Inflammatory macrophage treated with lipopolysaccharide for 1 hour (primary cell): ENCODE results near the gene TMEM127.
"Not testable (repeated sequence)": the region's sequence is repeated elsewhere in the genome, so short reads cannot be mapped to it uniquely, and the experiment has no call there.

Experiments used
- DNase-seq, 2 donors: peaks; one replicate each; pipeline ENCODE4 v3.0.0-alpha.2; 2020 to 2022

TMEM127 gene

DNA sequence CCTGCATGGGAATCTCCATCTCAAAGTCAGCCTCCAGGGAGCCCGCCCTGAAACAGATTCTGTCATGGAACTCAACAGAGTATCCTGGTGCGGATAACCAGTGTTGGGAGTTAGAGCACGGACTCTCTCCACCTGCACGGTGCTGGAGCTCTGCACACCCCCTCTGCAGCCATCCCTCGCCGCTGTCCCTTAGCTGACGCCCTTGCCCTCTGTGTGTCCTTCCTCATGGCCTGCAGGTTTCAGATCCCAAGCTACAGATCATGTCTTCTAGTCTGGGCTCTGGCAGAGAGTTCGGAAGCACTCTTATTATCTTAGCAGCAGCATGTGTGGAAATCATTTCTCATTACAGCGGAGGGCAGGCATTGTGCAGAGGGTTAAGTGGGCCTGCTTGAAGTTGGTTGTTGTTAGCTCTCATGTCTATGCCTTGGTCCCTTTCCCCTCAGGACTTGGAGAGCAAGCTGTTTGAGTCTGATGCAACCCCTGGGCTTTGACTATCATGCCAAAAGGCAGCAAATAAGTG is 26.0 kb downstream of the TMEM127 start:
- DNase-seq: no peak

DNA sequence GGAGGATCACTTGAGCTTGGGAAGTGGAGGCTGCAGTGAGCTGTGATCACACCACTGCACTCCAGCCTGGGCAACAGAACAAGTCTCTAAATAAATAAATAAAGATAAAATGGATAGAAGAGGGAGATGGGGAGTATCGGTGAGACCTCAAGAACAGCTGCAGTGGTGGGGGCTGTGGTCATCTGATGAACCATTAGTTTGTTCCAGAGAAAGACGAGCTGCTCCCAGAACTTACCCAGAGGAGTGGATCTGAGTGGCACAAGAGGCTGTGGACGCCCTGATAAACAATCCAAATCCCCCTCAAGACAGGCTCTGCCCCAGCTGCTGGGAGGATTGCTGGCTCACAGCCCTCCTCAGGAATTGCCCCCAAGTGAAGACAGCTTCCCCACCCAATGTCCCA is 26.7 kb downstream of the TMEM127 start:
- no peak for DNase-seq

DNA sequence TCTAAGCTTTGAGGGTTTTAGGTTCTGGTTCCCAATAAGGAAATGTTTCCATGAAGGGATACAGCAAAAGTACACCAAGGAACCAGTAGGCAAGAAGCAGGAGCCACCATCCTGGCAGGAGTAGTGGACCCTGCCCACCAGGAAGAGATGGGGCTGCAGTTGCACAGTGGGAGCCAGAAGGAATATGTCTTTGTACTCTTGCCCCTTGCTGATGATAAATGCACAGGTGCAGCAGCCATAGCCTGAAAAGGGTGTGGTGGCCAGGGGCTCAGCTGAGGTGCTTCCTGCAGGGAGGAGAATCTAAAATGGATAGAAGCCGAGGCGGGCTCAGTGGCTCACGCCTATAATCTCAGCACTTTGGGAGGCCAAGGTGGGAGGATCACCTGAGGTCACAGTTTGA is 27.5 kb downstream of the TMEM127 start:
- DNase-seq: no peak

DNA sequence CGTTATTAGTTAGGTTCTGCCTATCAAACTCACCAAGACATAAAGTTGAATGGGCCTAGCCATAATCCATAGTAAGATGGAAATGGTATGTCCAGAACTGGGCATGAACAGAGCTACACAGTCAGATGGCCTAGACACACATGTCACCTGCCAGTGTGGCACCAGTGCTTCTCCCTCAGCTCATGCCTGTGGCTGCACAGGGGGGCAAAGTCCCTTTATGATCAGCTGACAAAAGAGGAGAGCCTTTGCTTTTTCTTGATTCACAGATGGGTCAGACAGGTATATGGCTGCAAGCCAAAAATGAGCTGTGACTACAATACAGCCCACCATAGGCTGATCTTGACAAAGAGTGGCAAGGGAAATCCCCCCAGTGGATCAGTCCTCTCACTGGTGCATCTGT is 28.9 kb downstream of the TMEM127 start:
- DNase-seq: no peak

DNA sequence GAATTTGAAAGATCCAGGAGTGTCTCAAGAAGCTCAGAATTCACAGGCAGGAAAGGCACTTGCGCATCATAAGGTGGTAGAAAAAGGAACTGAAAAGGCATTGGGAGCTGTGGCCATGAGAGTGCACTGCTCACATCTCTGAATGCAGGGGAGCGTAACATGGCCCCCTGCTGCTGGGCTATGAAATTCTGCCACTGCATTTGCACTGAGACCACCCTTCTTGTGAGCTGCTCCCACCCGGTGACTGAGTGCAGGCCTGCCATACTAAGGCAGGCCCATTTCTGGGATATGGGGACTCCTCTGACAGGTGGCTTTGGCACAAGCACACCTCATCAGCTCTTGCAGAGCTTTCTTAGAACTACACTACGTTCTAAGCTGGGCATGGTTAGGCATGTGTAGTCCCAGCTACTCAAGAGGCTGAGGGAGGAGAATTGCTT is 31.9 kb downstream of the TMEM127 start:
- no peak for DNase-seq

DNA sequence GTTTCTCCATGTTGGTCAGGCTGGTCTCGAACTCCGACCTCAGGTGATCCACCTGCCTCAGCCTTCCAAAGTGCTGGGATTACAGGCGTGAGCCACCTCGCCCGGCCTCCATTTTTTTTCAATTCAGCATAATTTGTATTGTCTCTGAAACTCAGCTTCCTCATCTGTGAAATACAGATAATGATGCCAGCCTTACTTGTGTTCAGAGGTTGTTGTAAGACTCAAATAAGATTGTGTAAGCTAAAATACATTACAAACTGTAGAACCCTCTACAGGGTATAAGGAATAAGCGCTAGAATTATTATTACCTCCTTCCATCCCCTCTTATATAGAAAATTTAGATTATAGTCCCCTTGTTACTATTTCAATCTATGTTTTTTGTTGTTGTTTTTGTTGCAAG is 32.4 kb downstream of the TMEM127 start:
- DNase-seq: peak; percentile 41

DNA sequence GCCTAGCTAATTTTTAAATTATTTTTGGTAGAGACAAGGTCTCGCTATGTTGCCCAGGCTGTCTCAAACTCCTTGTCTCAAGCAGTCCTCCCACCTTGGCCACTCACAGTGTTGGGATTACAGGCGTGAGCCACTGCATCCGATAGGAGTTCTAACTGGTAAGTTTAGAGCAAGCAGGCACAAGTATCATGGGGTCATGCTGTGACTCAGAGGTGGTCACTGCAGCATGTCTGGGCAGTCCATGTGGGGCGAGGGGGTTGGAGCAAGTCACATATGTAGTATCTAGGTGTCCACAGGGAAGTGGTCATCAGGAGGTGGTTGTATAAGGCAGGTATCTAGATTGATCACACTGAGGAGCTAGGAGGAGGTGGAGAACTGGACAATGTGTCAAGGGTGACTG is 34.5 kb downstream of the TMEM127 start:
- no peak for DNase-seq

DNA sequence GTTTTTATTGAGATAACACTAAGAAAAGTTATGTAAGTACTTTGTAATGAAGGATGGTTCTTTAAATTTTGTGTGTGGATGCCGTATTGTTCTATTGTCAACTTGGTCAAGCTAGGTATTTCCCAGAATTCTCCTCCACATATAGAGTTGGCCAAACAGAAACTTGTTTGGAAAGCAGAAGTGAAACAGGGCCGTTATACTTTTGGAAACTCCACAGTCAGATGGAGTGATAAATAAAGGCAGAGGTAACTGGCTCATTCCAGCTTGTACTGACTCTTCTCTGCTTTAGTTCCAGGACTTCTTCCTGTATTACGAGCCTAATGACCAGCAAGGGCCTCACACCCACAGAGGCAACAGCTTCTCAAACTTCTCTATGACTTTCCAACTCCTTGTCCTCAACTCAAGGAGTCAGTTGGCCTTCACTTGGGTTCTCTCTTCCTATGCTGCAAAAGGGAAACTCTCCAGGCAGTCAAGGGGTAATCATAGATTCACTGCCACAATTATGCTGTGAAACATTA is 40.7 kb downstream of the TMEM127 start:
- peak; percentile 89 to 94 for DNase-seq

DNA sequence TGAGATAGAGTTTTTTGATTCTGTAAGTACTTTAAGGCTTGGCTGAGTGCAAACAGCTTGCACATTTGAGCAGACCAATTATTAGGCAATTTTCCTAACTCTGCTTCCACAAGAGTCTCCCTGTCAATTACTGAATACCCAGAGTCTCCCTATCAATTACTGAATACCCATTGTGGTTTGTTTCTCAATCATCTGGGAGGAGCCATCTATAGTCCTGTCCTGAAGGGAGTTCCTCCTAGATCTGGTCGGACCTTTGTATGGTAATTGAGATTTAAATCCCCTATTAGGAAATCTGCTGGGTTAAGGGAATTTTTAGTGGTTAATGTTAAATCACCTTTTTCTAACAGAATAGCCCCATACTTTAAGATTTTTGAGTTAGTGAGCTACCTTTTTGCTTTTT is 44.7 kb downstream of the TMEM127 start:
- peak; percentile 71 to 75 for DNase-seq

DNA sequence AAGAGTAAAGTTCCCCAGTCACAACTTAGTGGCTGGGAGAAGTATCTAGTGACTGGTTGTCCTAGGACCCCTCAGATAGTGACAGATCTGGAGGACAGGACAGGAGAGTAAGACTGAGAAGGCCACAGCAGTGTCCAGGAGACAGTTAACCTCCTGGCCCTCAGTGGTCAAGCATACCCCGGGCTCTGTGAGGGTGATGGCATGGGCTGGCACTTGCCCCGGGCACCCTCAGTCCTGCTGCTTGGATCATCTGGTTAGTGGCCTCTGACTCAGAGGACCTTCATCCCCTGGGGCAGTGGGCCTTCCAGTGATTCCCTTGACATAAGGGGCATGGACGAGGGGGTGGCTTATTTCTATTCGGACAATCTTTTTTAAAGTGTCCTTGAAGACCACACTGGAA is 45.8 kb downstream of the TMEM127 start:
- DNase-seq: not testable (repeated sequence)

DNA sequence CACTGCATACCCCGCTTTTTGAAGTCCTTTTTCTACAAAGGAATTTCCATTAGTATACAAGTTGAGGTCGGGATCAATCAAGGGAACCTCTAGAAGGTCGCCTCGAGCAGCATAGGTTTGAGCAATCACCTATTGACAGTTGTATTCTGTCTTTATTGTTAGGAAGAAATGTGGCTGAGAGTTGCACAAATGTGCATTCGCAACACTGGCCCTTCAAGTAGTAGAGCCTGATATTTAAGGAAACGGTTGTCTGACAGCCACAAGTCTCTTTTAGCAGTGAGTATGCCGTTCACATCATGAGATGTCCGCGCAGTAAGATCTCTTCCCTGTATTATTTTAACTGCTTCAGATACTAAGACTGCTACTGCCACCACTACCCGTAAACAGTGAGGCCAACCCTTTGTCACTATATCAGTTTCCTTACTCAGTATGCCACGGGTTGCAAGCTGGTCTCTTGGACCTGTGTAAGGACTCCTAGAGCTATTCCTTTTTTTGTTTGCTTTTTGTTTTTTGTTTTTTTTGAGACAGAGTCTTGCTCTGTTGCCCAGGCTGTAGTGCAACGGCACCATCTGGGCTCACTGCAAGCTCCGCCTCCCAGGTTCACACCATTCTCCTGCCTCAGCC is 47.2 kb downstream of the TMEM127 start:
- peak in 1 of 2 donors; percentile 25 for DNase-seq

DNA sequence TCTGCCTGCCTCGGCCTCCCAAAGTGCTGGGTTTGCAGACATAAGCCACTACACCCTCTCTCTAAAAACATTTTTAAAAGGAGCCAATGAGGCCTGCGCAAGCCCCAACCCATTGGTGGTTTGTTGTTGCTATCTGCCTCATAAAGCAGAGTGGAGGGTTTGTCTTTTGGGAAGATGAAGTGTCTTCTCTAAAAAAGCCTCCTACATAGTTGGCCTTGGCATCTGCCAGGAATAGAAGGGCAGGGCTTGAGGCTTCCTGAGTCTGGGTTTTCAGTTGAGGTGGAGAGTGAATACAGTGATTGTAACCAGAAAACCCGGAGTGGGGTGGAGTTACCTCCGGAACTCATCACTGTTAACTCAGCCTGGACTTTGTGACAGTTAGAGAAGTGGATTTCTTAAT is 51.2 kb downstream of the TMEM127 start:
- DNase-seq: no peak

DNA sequence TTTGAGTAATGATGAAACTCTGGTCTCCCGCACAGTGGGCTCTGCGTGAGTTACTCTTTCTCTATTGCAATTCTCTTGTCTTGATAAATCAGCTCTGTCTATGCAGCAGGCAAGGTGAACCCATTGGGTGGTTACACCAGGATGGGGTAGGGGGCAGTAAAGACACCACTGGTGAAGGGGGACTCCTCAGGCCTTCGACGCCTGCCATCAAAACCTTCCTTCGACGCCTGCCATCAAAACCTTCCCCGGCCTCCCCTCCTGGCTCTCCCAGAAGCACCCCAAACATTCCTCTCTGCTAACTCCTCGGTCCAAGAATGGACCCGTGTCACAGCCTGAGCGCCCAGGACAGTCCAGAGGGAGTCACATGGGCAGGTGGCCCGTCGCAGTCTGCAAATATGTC is 52.4 kb downstream of the TMEM127 start:
- no peak for DNase-seq

DNA sequence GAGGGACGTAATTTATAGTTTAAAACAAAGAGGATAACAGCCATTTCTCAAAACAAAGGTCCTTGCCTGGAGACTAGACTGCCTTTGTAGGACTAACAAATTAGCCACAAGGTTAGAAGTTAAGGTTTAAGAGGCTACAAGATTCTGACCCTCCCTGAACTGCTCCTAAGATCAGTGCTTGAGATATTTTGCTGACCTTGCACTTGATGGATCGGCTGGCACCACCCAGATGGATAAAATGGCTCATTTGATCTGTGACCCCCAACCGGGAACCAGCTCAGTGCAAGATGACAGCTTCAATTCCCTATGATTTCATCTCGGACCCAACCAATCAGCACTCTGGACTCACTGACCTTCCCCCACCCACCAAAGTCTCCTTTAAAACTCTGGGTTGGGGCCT is 53.5 kb downstream of the TMEM127 start:
- no peak for DNase-seq

DNA sequence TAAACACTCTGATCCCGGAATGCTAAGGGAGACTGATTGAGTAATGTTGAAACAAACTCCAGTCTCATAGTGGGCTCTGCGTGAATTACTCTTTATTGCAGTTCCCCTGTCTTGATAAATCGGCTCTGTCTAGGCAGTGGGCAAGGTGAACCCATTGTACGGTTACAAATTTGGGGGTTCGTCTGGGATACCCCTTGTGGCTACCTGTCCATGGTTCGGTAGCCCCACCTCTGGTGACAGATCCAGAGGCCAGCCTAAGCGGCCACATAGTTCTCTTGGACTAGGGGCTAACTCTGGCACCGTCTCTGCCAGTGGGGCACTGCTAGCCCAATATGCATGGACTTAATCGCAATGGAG is 56.1 kb downstream of the TMEM127 start:
- no peak for DNase-seq

DNA sequence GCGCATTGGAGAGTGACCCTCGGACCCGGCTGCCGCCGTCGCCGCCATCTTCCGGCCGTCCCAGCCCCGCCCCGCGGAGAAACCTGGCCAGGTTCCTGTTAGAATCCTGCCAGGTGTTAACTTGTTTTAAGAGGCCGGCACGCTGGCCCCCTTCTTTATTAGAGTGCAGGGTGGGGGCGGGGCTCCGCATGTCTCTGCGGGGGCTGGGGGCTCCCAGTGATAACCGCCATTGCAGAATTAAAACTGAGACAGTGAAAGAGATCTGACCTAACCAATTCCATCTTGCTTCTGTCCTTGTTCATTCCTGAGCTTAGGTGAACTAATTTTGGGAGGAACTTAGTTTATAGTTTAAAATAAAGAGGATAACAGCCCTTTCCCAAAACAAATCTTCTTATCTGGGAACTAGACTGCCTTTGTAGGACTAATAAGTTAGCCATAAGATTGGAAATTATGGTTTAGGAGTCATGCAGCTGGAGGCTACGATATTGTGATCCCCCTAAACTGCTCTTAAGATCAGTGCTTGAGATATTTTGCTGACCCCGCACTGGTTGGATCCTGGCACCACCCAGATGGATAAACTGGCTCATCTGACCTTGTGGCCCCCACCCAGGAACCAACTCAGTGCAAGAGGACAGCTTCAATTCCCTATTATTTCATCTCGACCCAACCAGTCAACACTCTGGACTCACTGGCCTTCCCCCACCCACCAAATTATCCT is 56.6 kb downstream of the TMEM127 start:
- DNase-seq: no peak

DNA sequence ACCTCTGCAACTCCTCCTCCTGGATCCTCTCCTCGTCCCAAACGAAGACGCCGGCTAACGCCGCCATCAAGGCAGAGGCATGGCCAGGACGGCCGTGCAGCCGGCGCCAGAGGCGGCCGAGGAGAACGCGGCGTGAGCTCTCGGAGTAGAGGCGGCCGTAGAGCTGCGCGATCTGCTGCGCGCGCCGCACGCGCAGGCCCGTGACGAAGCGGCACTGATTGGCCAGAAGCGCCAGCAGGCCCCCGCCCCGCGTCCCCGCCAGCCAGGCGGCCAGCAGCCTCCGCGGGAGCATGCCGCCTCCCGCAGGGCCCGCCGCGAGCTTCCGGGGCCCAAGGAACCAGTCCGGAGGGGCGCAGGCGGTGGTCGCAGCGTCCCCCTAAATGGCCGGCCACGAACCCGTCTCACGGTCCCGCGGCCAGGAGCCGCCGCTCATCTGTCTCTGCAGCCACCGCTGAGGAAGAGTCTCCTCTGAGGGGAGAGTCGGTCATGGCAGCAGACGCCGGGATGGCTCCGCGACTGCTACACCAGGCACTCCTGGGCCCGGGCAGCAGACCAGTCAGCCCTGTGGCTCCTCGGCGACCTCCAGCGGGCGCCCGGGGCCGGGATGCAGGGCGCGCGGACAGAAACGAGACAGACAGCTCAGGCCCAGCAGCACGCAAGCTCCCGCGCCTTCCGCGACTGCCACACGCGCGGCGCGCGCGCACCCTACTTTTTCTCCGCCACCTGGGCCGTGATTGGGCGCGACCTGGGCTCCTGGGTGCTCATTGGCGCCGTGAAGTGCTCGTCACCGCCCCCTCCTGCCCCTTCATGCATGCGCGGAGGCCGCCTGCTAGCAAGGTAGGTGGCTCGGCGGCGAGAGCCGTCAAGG is 57.4 kb downstream of the TMEM127 start, which contains the start of gene STARD7:
Gene STARD7, minus strand, starts transcription at position 685 of the 868 bp plus-strand sequence. Its CDS starts 393 bp downstream, at position 292.
- DNase-seq: peak; percentile 94 to 97

DNA sequence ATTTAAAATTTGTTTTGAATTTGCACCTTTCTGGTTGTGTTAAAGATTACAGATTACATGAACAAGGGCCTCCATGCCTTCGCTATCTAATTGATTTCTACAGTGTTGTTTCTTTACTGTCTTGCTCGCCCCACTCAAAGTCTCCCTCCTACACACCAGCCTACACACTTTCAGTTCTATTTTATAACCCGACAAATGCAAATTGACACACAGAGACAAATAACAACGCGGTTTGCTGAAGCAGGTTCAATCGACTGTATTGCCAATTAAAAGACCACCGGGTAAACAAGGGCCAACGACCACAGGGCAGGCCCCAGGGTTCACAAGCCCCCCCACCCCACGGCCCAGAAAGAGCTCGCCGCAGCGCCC is 58.0 kb downstream of the TMEM127 start:
- peak; percentile 44 to 59 for DNase-seq

DNA sequence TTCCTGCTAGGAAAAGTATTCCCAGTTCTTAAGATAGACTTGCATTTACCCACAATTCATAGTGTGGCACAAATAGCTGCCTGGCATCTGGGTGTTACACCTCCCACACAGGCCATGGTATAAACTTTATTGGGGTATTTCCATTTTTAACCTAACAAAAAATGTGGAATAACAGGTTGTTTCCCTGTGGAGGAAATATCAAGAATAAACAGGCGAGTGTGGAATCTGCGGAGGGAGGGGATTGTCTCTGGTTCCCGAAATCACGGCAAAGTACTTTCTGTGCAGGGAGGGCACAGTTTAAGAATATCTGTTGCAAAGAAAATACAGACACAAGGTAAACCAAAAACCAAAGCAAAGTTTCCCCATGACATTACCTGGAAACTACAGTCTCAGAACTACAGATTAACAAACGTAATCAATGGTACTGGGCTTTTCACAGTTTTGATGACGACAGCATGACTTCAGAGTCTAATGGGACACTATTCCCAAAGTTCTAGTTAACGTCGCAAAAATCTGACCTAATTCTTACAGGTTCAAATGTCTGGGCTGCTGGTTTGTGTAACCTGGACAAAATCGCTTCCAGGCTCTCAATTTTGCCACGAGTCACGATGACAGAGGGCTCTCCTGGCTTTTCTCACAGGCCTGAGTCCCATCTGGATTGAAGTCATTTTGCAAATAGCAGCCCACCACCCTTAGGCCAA is 58.6 kb downstream of the TMEM127 start:
- no peak for DNase-seq

DNA sequence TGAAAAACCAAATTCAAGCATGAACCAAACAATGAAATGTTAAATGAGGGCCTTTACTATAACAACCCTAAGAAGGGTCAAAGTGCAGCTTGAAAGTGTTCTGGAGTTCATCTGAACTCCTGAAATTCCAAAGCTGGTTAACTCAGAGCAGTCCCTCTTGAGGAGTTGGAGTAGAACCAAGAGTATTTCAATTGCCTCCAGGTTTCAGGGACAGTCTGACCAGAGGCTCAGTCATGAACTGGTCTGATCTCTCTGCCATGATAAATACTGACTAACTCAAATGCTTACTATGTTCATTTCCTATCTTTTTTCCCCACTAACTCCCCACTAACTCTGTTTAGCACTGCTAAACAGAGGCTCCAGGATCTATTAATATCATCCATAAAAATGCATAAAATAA is 59.9 kb downstream of the TMEM127 start:
- DNase-seq: no peak

DNA sequence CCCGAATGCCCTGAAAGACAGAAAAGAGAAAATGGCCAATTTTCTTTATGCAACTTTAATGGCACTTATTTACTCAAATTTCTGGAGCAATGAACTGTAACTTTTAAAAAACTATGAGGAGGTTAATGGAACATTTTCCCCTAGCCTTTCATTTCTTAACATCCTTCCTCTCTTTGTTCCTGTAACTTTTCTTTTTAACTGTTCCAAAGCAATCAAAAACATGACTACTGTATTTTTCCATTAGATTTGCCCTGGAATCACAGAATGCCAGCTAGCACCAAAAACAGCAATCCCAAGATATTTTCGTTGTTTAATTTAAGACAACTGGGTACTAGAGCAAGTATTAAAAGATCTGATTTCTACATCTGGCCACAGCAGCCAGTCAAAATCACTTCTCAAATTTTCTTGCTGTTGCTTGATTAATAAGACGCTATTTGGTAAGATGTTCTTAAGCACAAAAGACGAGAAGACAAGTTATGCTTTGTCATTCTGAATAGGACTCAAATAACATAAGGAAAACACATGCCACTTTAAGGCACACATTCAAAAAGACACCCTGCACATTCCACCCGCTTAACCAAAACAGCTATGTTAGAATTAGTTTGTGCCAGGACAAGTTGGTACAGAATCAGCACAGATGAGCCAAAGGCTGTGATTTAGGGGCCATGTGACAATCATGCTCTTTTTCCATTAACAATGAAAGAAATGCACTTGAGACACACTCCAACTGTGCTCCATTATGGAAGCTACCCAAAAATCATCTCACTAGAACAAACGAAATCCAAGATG is 60.8 kb downstream of the TMEM127 start:
- peak in 1 of 2 donors; percentile 46 for DNase-seq
